IPS-NIHi7 (cell line): ENCODE measurements around the gene SOAT2.
"Not testable (repeated sequence)": the region's sequence is repeated elsewhere in the genome, so short reads cannot be mapped to it uniquely, and the experiment has no call there.

Experiments
- DNase-seq: peaks from one replicate; pipeline ENCODE4 v3.0.0; 2012; ENCODE audit warnings: mixed read lengths; ENCODE audit errors: extremely low spot score

Gene SOAT2

GRCh38 chr12:53082637-53083175, 20.6 kb upstream of the SOAT2 start:
- DNase-seq, result no peak

- DNase-seq, result no peak
Observed at GRCh38 chr12:53086361-53086760, 16.9 kb upstream of the SOAT2 start.

GRCh38 chr12:53090105-53090504, 13.2 kb upstream of the SOAT2 start:
- no peak for DNase-seq

GRCh38 chr12:53090554-53090953, 12.7 kb upstream of the SOAT2 start:
- DNase-seq, result no peak

- DNase-seq, result no peak
Observed at GRCh38 chr12:53091756-53092155, 11.5 kb upstream of the SOAT2 start.

- DNase-seq, result no peak
Observed at GRCh38 chr12:53093777-53094393, 9.4 kb upstream of the SOAT2 start.

GRCh38 chr12:53094394-53094787, 8.9 kb upstream of the SOAT2 start:
- DNase-seq, result peak; percentile 5

- DNase-seq, result not testable (repeated sequence)
Observed at GRCh38 chr12:53094796-53095595, 8.3 kb upstream of the SOAT2 start.

- not testable (repeated sequence) for DNase-seq
Observed at GRCh38 chr12:53095596-53095895, 7.7 kb upstream of the SOAT2 start.

GRCh38 chr12:53096089-53096741, 7.1 kb upstream of the SOAT2 start:
- DNase-seq, result peak; percentile 50

GRCh38 chr12:53096759-53097158, 6.5 kb upstream of the SOAT2 start:
- DNase-seq, result no peak

GRCh38 chr12:53097207-53097563, 6.1 kb upstream of the SOAT2 start:
- DNase-seq, result peak; percentile 39

GRCh38 chr12:53097564-53098353, 5.5 kb upstream of the SOAT2 start, which contains the start of gene IGFBP6:
Gene IGFBP6 (plus strand): TSS chr12:53097667. CDS start chr12:53097718, 51 bp downstream.
- peak; percentile 47 for DNase-seq

GRCh38 chr12:53098354-53098981, 4.8 kb upstream of the SOAT2 start:
- no peak for DNase-seq

- peak; percentile 92 for DNase-seq
Observed at GRCh38 chr12:53099071-53099882, 4.0 kb upstream of the SOAT2 start.

- no peak for DNase-seq
Observed at GRCh38 chr12:53100466-53101151, 2.7 kb upstream of the SOAT2 start.

- no peak for DNase-seq
Observed at GRCh38 chr12:53101266-53101665, 2.0 kb upstream of the SOAT2 start.

- DNase-seq, result no peak
Observed at GRCh38 chr12:53101931-53102781, 1.1 kb upstream of the SOAT2 start.

GRCh38 chr12:53103860-53104305, 597 bp downstream of the SOAT2 start:
- no peak for DNase-seq
